HCT116 (cell line): ENCODE data around the gene GJA3. TPM values are rescaled to one million over a fixed set of nuclear protein-coding genes. Genes with fewer than 3 reads are reported as not detected.

Experiments used
- ATAC-seq: fragments of 200-7000 bp; cut with Tn5 transposase; 2 replicates; pipeline ENCODE4 v1.9.1; 2020; ENCODE audit warnings: mild to moderate bottlenecking, moderate library complexity
- BruUV-seq: library from RNA; stranded (reverse); fragments of 400-500 nt; replicated peaks from 2 replicates; lab custom pipeline; 2021; lab: Mats Ljungman, UMichigan
- CTCF ChIA-PET: fragments of 300-600 bp; sonication (Branson Sonifier 250); formaldehyde crosslinking; loops from one replicate; lab custom pipeline; 2021; ENCODE audit warnings: antibody characterized with exemption; lab: Charles Lee
- POLR2A ChIA-PET: fragments of 300-600, 350-600 bp; sonication (Branson Sonifier 250); formaldehyde crosslinking; loops from one replicate; lab custom pipeline; 2021; ENCODE audit warnings: antibody characterized with exemption; lab: Charles Lee
- RAD21 ChIA-PET, 2 experiments: fragments of 300-600 bp; sonication (Branson Sonifier 250); formaldehyde crosslinking; loops; one replicate each; lab custom pipeline; 2023; ENCODE audit warnings: low total read pairs in 2 of 2; ENCODE audit not compliant: uncharacterized antibody in 2 of 2, unreplicated experiment in 2 of 2, low non-redundant PET in 1 of 2; lab: Charles Lee
- DNase-seq: peaks from one replicate; pipeline ENCODE4 v3.0.0-alpha.2; 2010; ENCODE audit warnings: low read depth, low spot score
- H2AFZ ChIP-seq: fragments of 200-600 bp; shearing (Covaris generic), sonication (generic); 2 replicates; pipeline ENCODE4 v1.6.1; 2017; ENCODE audit warnings: low read depth, mixed run types, mixed read lengths, antibody characterized with exemption, low read length; ENCODE audit not compliant: poor library complexity, severe bottlenecking
- H3K27ac ChIP-seq: 2 replicates; pipeline ENCODE4 v1.5.1; 2012; ENCODE audit warnings: low read depth, low read length
- H3K27me3 ChIP-seq: fragments of 200-600 bp; sonication (generic); 2 replicates; pipeline ENCODE4 v1.6.1; 2016; ENCODE audit warnings: mixed run types, low read length, mixed read lengths; ENCODE audit not compliant: insufficient read depth
- H3K36me3 ChIP-seq, 2 experiments: fragments of 200-500 bp in 1 of 2; fragments of 200-600 bp in 1 of 2; sonication (Bioruptor generic) in 1 of 2; sonication (generic) in 1 of 2; 2 replicates each; pipeline versions ENCODE4 v1.5.1 to v1.6.1; 2014 to 2016; ENCODE audit warnings: low read length in 2 of 2, inconsistent platforms in 1 of 2, mixed read lengths in 1 of 2, mixed run types in 1 of 2; ENCODE audit not compliant: insufficient read depth in 2 of 2, control insufficient read depth in 1 of 2
- H3K4me1 ChIP-seq, 2 experiments: fragments of 200-600 bp in 1 of 2; sonication (generic) in 1 of 2; 2 replicates each; pipeline versions ENCODE4 v1.5.1 to v1.6.1; 2012 to 2017; ENCODE audit warnings: low read length in 2 of 2, inconsistent platforms in 1 of 2, mild to moderate bottlenecking in 1 of 2, mixed read lengths in 1 of 2, mixed run types in 1 of 2, moderate library complexity in 1 of 2; ENCODE audit not compliant: insufficient read depth in 2 of 2, control insufficient read depth in 1 of 2
- H3K4me2 ChIP-seq: fragments of 200-600 bp; sonication (generic); 2 replicates; pipeline ENCODE4 v1.6.1; 2017; ENCODE audit warnings: mixed run types, low read length, mixed read lengths
- H3K4me3 ChIP-seq, 2 experiments: fragments of 200-600 bp in 1 of 2; sonication (generic) in 1 of 2; replicated peaks in 1 of 2; 2 replicates each; pipeline ENCODE4 v1.5.1; 2011 to 2016; ENCODE audit warnings: low read length in 2 of 2, control low read depth in 1 of 2, low read depth in 1 of 2, mild to moderate bottlenecking in 1 of 2, mixed read lengths in 1 of 2, mixed run types in 1 of 2
- H3K79me2 ChIP-seq: fragments of 200-600 bp; sonication (generic); 2 replicates; pipeline ENCODE4 v1.6.1; 2017; ENCODE audit warnings: mild to moderate bottlenecking, mixed run types, low read length, moderate library complexity, mixed read lengths; ENCODE audit not compliant: insufficient read depth
- H3K9ac ChIP-seq: fragments of 200-600 bp; sonication (generic); 2 replicates; pipeline ENCODE4 v1.6.1; 2016; ENCODE audit warnings: low read length, mixed read lengths
- H3K9me2 ChIP-seq: fragments of 200-600 bp; sonication (generic), shearing (Covaris generic); 2 replicates; pipeline ENCODE4 v1.6.1; 2017; ENCODE audit warnings: mixed run types, mild to moderate bottlenecking, moderate library complexity; ENCODE audit not compliant: insufficient read depth
- H3K9me3 ChIP-seq, 2 experiments: fragments of 200-500 bp in 1 of 2; fragments of 200-600 bp in 1 of 2; sonication (Bioruptor generic) in 1 of 2; sonication (generic) in 1 of 2; 2 replicates each; pipeline ENCODE4 v1.6.1; 2014 to 2017; ENCODE audit warnings: low read length in 2 of 2, mixed read lengths in 2 of 2, inconsistent platforms in 1 of 2, low read depth in 1 of 2, mild to moderate bottlenecking in 1 of 2, mixed run types in 1 of 2, moderate library complexity in 1 of 2; ENCODE audit not compliant: control insufficient read depth in 1 of 2, insufficient read depth in 1 of 2
- H4K20me1 ChIP-seq: fragments of 200-600 bp; sonication (generic), shearing (Covaris generic); 2 replicates; pipeline ENCODE4 v1.6.1; 2017; ENCODE audit warnings: mixed run types, mild to moderate bottlenecking, moderate library complexity; ENCODE audit not compliant: insufficient read depth
- EGR1 ChIP-seq: IDR thresholded peaks from 2 replicates; pipeline ENCODE4 v1.6.1; 2012; ENCODE audit warnings: low read depth
- ELF1 ChIP-seq: IDR thresholded peaks from 2 replicates; pipeline ENCODE4 v1.6.1; 2012; ENCODE audit warnings: low read depth, borderline replicate concordance
- POLR2AphosphoS5 ChIP-seq: IDR thresholded peaks from 2 replicates; pipeline ENCODE4 v1.6.1; 2011; ENCODE audit warnings: mild to moderate bottlenecking, low read depth, low read length, moderate library complexity
- RAD21 ChIP-seq: IDR thresholded peaks from 2 replicates; pipeline ENCODE4 v1.6.1; 2012; ENCODE audit warnings: low read depth, mild to moderate bottlenecking
- intact Hi-C: fragments of 100-400 bp; cut with micrococcal nuclease; formaldehyde crosslinking; loops from 2 replicates; pipeline ENCODE4 v1.10.0; 2022
- total RNA-seq: library from RNA; stranded (reverse); gene quantifications from one replicate; pipeline ENCODE4 v1.2.1, GENCODE V29; 2021; ENCODE audit not compliant: unreplicated experiment
- TF ChIP-seq, protein P1 (sequence below): IDR thresholded peaks from 2 replicates; pipeline ENCODE4 v1.6.1; 2011; ENCODE audit warnings: mild to moderate bottlenecking, low read length, moderate library complexity; ENCODE audit not compliant: insufficient replicate concordance; ENCODE audit errors: extremely low read depth
- TF ChIP-seq, protein P2 (sequence below), 3 experiments: fragments of 200-600 bp in 1 of 3; sonication (generic) in 1 of 3; IDR thresholded peaks in 2 of 3; conservative IDR thresholded peaks in 1 of 3; 2 replicates each; pipeline ENCODE4 v1.5.1; 2012 to 2017; ENCODE audit warnings: low read depth in 2 of 3, low read length in 2 of 3, antibody characterized with exemption in 1 of 3, borderline replicate concordance in 1 of 3, control low read depth in 1 of 3, mild to moderate bottlenecking in 1 of 3, mixed read lengths in 1 of 3, mixed run types in 1 of 3, moderate library complexity in 1 of 3; ENCODE audit not compliant: insufficient read depth in 1 of 3

GJA3 gene
- total RNA-seq, 1 experiment from 2014 or later: 8.0 TPM

DNA sequence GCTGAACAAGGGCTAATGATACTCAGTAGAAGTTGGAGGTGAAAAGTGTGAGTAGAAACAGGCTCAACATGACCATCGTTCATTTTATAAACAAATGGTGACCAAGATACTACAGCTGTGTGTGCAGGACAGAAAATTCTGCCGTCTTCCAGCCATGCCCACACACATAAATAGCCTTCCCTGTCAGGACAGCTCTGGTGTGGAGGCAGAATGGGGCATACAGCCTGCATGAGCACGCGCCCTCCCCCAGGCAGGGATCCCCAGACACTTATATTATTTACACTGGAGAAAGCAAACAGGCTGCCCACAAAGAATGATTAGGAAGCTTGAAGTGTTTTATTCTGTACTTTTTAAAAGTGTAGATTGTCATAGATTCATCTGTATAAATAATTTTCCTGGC lies 20.4 kb downstream of the GJA3 start:
- Histone ChIP-seq H3K4me1 (peaks cover 0 to 6% of the 10 kb centered on the region in 2 experiments; a peak in 1 of 4 replicates), H3K9ac (no peak overlapping the region), H3K27ac (no peak overlapping the region), H3K4me3 (no peak overlapping the region), H4K20me1 (no peaks in the 10 kb centered on the region), H3K79me2 (no peaks in the 10 kb centered on the region), H3K36me3 (no peaks in the 10 kb centered on the region), H3K9me3 (no peaks in the 10 kb centered on the region), H2AFZ (no peak overlapping the region), H3K27me3 (no peaks in the 10 kb centered on the region), H3K4me2 (no peak overlapping the region), H3K9me2 (no peaks in the 10 kb centered on the region)
- BruUV-seq: no TSS peak
- ChIA-PET RAD21 (no interaction called here), POLR2A (no interaction called here), CTCF (no interaction called here)
- no peak for ATAC-seq
- TF ChIP-seq POLR2AphosphoS5 (no peak), RAD21 (no peak), EGR1 (no peak), ELF1 (no peak)
- TF ChIP-seq, protein P1, sequence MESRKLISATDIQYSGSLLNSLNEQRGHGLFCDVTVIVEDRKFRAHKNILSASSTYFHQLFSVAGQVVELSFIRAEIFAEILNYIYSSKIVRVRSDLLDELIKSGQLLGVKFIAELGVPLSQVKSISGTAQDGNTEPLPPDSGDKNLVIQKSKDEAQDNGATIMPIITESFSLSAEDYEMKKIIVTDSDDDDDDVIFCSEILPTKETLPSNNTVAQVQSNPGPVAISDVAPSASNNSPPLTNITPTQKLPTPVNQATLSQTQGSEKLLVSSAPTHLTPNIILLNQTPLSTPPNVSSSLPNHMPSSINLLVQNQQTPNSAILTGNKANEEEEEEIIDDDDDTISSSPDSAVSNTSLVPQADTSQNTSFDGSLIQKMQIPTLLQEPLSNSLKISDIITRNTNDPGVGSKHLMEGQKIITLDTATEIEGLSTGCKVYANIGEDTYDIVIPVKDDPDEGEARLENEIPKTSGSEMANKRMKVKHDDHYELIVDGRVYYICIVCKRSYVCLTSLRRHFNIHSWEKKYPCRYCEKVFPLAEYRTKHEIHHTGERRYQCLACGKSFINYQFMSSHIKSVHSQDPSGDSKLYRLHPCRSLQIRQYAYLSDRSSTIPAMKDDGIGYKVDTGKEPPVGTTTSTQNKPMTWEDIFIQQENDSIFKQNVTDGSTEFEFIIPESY: no peak
- TF ChIP-seq, protein P2, sequence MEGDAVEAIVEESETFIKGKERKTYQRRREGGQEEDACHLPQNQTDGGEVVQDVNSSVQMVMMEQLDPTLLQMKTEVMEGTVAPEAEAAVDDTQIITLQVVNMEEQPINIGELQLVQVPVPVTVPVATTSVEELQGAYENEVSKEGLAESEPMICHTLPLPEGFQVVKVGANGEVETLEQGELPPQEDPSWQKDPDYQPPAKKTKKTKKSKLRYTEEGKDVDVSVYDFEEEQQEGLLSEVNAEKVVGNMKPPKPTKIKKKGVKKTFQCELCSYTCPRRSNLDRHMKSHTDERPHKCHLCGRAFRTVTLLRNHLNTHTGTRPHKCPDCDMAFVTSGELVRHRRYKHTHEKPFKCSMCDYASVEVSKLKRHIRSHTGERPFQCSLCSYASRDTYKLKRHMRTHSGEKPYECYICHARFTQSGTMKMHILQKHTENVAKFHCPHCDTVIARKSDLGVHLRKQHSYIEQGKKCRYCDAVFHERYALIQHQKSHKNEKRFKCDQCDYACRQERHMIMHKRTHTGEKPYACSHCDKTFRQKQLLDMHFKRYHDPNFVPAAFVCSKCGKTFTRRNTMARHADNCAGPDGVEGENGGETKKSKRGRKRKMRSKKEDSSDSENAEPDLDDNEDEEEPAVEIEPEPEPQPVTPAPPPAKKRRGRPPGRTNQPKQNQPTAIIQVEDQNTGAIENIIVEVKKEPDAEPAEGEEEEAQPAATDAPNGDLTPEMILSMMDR (IDR thresholded peaks at IDR 0.05 in 2 of 3, conservative IDR thresholded peaks at IDR 0.05 in 1 of 3; ENCODE audit: borderline replicate concordance in 1 of 3, insufficient read depth in 1 of 3, low read depth in 2 of 3, low read length in 2 of 3): no peak
- intact Hi-C loops: no loop called here
- no peak for DNase-seq
